SK-N-MC (cell line): ENCODE measurements around the gene PTPN1.

Experiments used
- DNase-seq: peaks from one replicate; pipeline ENCODE4 v3.0.0-alpha.2; 2011; ENCODE audit warnings: low read depth, low spot score
- H3K27ac ChIP-seq: fragments of 200-600 bp; sonication (generic); 2 replicates; pipeline ENCODE4 v1.5.1; 2016; ENCODE audit warnings: mixed run types
- H3K36me3 ChIP-seq: fragments of 200-600 bp; sonication (generic); 2 replicates; pipeline ENCODE4 v1.6.1; 2017; ENCODE audit warnings: antibody characterized with exemption, low read length, mixed read lengths; ENCODE audit not compliant: insufficient read depth
- H3K4me3 ChIP-seq: fragments of 200-600 bp; sonication (generic); 2 replicates; pipeline ENCODE4 v1.5.1; 2016
- H3K9ac ChIP-seq: fragments of 200-600 bp; sonication (generic); 2 replicates; pipeline ENCODE4 v1.8.0; 2017; ENCODE audit warnings: mixed run types, mixed read lengths; ENCODE audit not compliant: insufficient read length
- H3K9me3 ChIP-seq: fragments of 200-600 bp; sonication (generic); 2 replicates; pipeline ENCODE4 v1.6.1; 2017; ENCODE audit warnings: low read depth, mild to moderate bottlenecking, antibody characterized with exemption, low read length, moderate library complexity, mixed read lengths
- EZH2 ChIP-seq: fragments of 200-600 bp; sonication (generic); IDR thresholded peaks from one replicate; pipeline ENCODE4 v1.6.1; 2017; ENCODE audit warnings: antibody characterized with exemption
- FOXP2 ChIP-seq: optimal IDR thresholded peaks from 2 replicates; pipeline ENCODE3; 2011; ENCODE audit warnings: mild to moderate bottlenecking, moderate library complexity; ENCODE audit not compliant: insufficient read depth; ENCODE audit errors: extremely low read length, control extremely low read depth
- POLR2AphosphoS5 ChIP-seq: IDR thresholded peaks from 2 replicates; pipeline ENCODE4 v1.6.1; 2012; ENCODE audit warnings: mild to moderate bottlenecking, low read depth, low read length, borderline replicate concordance

Gene PTPN1

GRCh38 chr20:50491926-50492634 is 18.1 kb upstream of the PTPN1 start:
- Histone ChIP-seq H3K9ac (no peak overlapping the region), H3K9me3 (no peaks in the 10 kb centered on the region), H3K36me3 (no peaks in the 10 kb centered on the region), H3K27ac (no peak overlapping the region), H3K4me3 (no peak overlapping the region)
- TF ChIP-seq FOXP2 (no peak), POLR2AphosphoS5 (no peak), EZH2 (no peak)
- no peak for DNase-seq

GRCh38 chr20:50493881-50494253 is 16.3 kb upstream of the PTPN1 start:
- DNase-seq: no peak
- no peak overlapping the region for H3K27ac ChIP-seq
- no peaks in the 10 kb centered on the region for H3K9me3 ChIP-seq
- H3K4me3 ChIP-seq: no peak overlapping the region
- TF ChIP-seq EZH2: no peak
- TF ChIP-seq POLR2AphosphoS5: no peak
- no peak for TF ChIP-seq FOXP2
- no peak overlapping the region for H3K9ac ChIP-seq
- H3K36me3 ChIP-seq: no peaks in the 10 kb centered on the region

GRCh38 chr20:50494428-50494827 is 15.8 kb upstream of the PTPN1 start:
- DNase-seq: no peak
- TF ChIP-seq FOXP2: no peak
- no peak for TF ChIP-seq EZH2
- no peak for TF ChIP-seq POLR2AphosphoS5
- H3K27ac ChIP-seq: no peak overlapping the region

GRCh38 chr20:50496773-50497385 is 13.3 kb upstream of the PTPN1 start:
- Histone ChIP-seq H3K9ac (no peak overlapping the region), H3K4me3 (no peak overlapping the region), H3K27ac (no peak overlapping the region), H3K36me3 (no peaks in the 10 kb centered on the region), H3K9me3 (no peaks in the 10 kb centered on the region)
- no peak for TF ChIP-seq FOXP2
- TF ChIP-seq POLR2AphosphoS5: no peak
- no peak for TF ChIP-seq EZH2
- DNase-seq: no peak

More at GRCh38 chr20:50494428-50494827, 15.8 kb upstream of the PTPN1 start:
- no peaks in the 10 kb centered on the region for H3K9me3 ChIP-seq
- H3K4me3 ChIP-seq: no peak overlapping the region
- no peaks in the 10 kb centered on the region for H3K36me3 ChIP-seq
- no peak overlapping the region for H3K9ac ChIP-seq

GRCh38 chr20:50498071-50498776 is 12.0 kb upstream of the PTPN1 start:
- H3K27ac ChIP-seq: no peak overlapping the region
- no peak for DNase-seq
- H3K4me3 ChIP-seq: no peak overlapping the region
- H3K9ac ChIP-seq: no peak overlapping the region
- TF ChIP-seq EZH2 (no peak), FOXP2 (no peak)
- H3K9me3 ChIP-seq: no peaks in the 10 kb centered on the region
- no peaks in the 10 kb centered on the region for H3K36me3 ChIP-seq

GRCh38 chr20:50499938-50500337 is 10.2 kb upstream of the PTPN1 start:
- DNase-seq: no peak
- Histone ChIP-seq H3K9ac (no peak overlapping the region), H3K4me3 (no peak overlapping the region), H3K36me3 (no peaks in the 10 kb centered on the region), H3K27ac (no peak overlapping the region), H3K9me3 (no peaks in the 10 kb centered on the region)
- TF ChIP-seq POLR2AphosphoS5: no peak
- no peak for TF ChIP-seq EZH2
- TF ChIP-seq FOXP2: no peak

- TF ChIP-seq FOXP2 (no peak), EZH2 (no peak), POLR2AphosphoS5 (no peak)
- H3K9me3 ChIP-seq: no peaks in the 10 kb centered on the region
- no peak for DNase-seq
- H3K9ac ChIP-seq: no peak overlapping the region
- no peaks in the 10 kb centered on the region for H3K36me3 ChIP-seq
- H3K4me3 ChIP-seq: no peak overlapping the region
- H3K27ac ChIP-seq: no peak overlapping the region
Measured at GRCh38 chr20:50501972-50502745, 8.0 kb upstream of the PTPN1 start.
